IMR-90 (cell line): Measurements from ENCODE around the gene ABCG4. TPM values are rescaled to one million over a fixed set of nuclear protein-coding genes. Genes with fewer than 3 reads are reported as not detected.

Experiments
- ATAC-seq: fragments of 200-7000 bp; cut with Tn5 transposase; 2 replicates; pipeline ENCODE4 v1.9.1; 2020; ENCODE audit warnings: low read depth, mild to moderate bottlenecking, moderate library complexity
- BruUV-seq: library from RNA; stranded (reverse); fragments of 400-500 nt; replicated peaks from 2 replicates; lab custom pipeline; 2021; lab: Mats Ljungman, UMichigan
- CTCF ChIA-PET: fragments of 300-600 bp; formaldehyde crosslinking; extraction: SDS; loops from one replicate; lab custom pipeline; 2021; ENCODE audit warnings: antibody characterized with exemption; lab: Yijun Ruan, JAX
- POLR2A ChIA-PET: fragments of 300-600 bp; sonication (Branson Sonifier 250); formaldehyde crosslinking; loops from one replicate; lab custom pipeline; 2022; ENCODE audit warnings: antibody characterized with exemption; ENCODE audit not compliant: unreplicated experiment; lab: Charles Lee
- DNase-seq: peaks from one replicate; pipeline ENCODE4 v3.0.0; 2013
- H2AFZ ChIP-seq: replicated peaks from 2 replicates; pipeline ENCODE3; 2013; ENCODE audit warnings: low read length, mild to moderate bottlenecking; ENCODE audit not compliant: poor library complexity
- H2AK5ac ChIP-seq: 2 replicates; pipeline ENCODE4 v1.6.1; 2013; ENCODE audit warnings: low read depth, low read length, inconsistent platforms
- H2AK9ac ChIP-seq: replicated peaks from 2 replicates; pipeline ENCODE3; 2013; ENCODE audit warnings: mild to moderate bottlenecking, low read depth, low read length, moderate library complexity; ENCODE audit not compliant: poor library complexity
- H2BK120ac ChIP-seq: 2 replicates; pipeline ENCODE4 v1.6.1; 2013; ENCODE audit warnings: low read depth, low read length, inconsistent platforms
- H2BK15ac ChIP-seq: 3 replicates; pipeline ENCODE4 v1.6.1; 2013; ENCODE audit warnings: low read depth, low read length, inconsistent platforms
- H2BK20ac ChIP-seq: 2 replicates; pipeline ENCODE4 v1.6.1; 2013; ENCODE audit warnings: low read depth, mild to moderate bottlenecking, inconsistent platforms, low read length, moderate library complexity
- H2BK5ac ChIP-seq: 2 replicates; pipeline ENCODE4 v1.6.1; 2013; ENCODE audit warnings: mild to moderate bottlenecking, low read depth, low read length, inconsistent platforms; ENCODE audit not compliant: poor library complexity, severe bottlenecking
- H3K14ac ChIP-seq: replicated peaks from 2 replicates; pipeline ENCODE4 v1.6.1; 2013; ENCODE audit warnings: low read depth, low read length, inconsistent platforms
- H3K18ac ChIP-seq: 2 replicates; pipeline ENCODE4 v1.6.1; 2013; ENCODE audit warnings: low read depth, low read length, control low read depth
- H3K23ac ChIP-seq: 2 replicates; pipeline ENCODE4 v1.6.1; 2013; ENCODE audit warnings: low read depth, low read length, inconsistent platforms
- H3K27ac ChIP-seq: 2 replicates; pipeline ENCODE4 v1.5.1; 2013; ENCODE audit warnings: mild to moderate bottlenecking, control low read depth, low read length; ENCODE audit not compliant: insufficient read depth
- H3K27me3 ChIP-seq: 2 replicates; pipeline ENCODE4 v1.6.1; 2013; ENCODE audit warnings: low read length; ENCODE audit not compliant: control insufficient read depth, insufficient read depth
- H3K36me3 ChIP-seq: 2 replicates; pipeline ENCODE4 v1.6.1; 2013; ENCODE audit warnings: low read length, mixed read lengths; ENCODE audit not compliant: control insufficient read depth, insufficient read depth
- H3K4ac ChIP-seq: 2 replicates; pipeline ENCODE4 v1.6.1; 2013; ENCODE audit warnings: low read depth, low read length, inconsistent platforms
- H3K4me1 ChIP-seq: 2 replicates; pipeline ENCODE4 v1.6.1; 2013; ENCODE audit warnings: low read length, mixed read lengths; ENCODE audit not compliant: control insufficient read depth, insufficient read depth
- H3K4me2 ChIP-seq: 2 replicates; pipeline ENCODE4 v1.6.1; 2013; ENCODE audit warnings: low read depth, mild to moderate bottlenecking, control low read depth, low read length, moderate library complexity
- H3K4me3 ChIP-seq: 2 replicates; pipeline ENCODE4 v1.5.1; 2013; ENCODE audit warnings: low read depth, mild to moderate bottlenecking, control low read depth, low read length, moderate library complexity; ENCODE audit not compliant: insufficient read depth
- H3K56ac ChIP-seq: 2 replicates; pipeline ENCODE4 v1.6.1; 2013; ENCODE audit warnings: low read length, inconsistent platforms; ENCODE audit not compliant: insufficient read depth; ENCODE audit errors: extremely low read depth
- H3K79me1 ChIP-seq, 2 experiments: 2 replicates each; pipeline ENCODE4 v1.6.1; 2013; ENCODE audit warnings: low read length in 2 of 2, inconsistent platforms in 1 of 2, low read depth in 1 of 2
- H3K9ac ChIP-seq: 2 replicates; pipeline ENCODE4 v1.6.1; 2013; ENCODE audit warnings: low read depth, low read length, control low read depth
- H3K9me1 ChIP-seq: 2 replicates; pipeline ENCODE4 v1.6.1; 2013; ENCODE audit warnings: low read length, inconsistent platforms; ENCODE audit not compliant: insufficient read depth
- H3K9me3 ChIP-seq: 2 replicates; pipeline ENCODE4 v1.6.1; 2013; ENCODE audit warnings: low read length; ENCODE audit not compliant: control insufficient read depth, insufficient read depth
- H4K20me1 ChIP-seq: 2 replicates; pipeline ENCODE4 v1.6.1; 2013; ENCODE audit warnings: low read length, inconsistent platforms; ENCODE audit not compliant: insufficient read depth
- H4K5ac ChIP-seq: 2 replicates; pipeline ENCODE4 v1.6.1; 2013; ENCODE audit warnings: mild to moderate bottlenecking, low read depth, low read length, control low read depth
- H4K8ac ChIP-seq, 2 experiments: 2 replicates each; pipeline ENCODE4 v1.6.1; 2013; ENCODE audit warnings: low read depth in 2 of 2, low read length in 2 of 2, control low read depth in 1 of 2, inconsistent platforms in 1 of 2
- H4K91ac ChIP-seq: 2 replicates; pipeline ENCODE4 v1.6.1; 2013; ENCODE audit warnings: low read depth, low read length, inconsistent platforms; ENCODE audit not compliant: insufficient read depth
- CTCF ChIP-seq: conservative IDR thresholded peaks from 2 replicates; pipeline ENCODE4 v1.5.1; 2012; ENCODE audit warnings: mild to moderate bottlenecking, low read depth, low read length, improper control_type of control experiment
- MXI1 ChIP-seq: IDR thresholded peaks from 2 replicates; pipeline ENCODE4 v1.6.1; 2012; ENCODE audit warnings: low read depth, mild to moderate bottlenecking, low read length, moderate library complexity, borderline replicate concordance
- WGBS, 2 experiments: methylation state at CpG; one replicate each; pipeline versions ENCODE4 v1.1.5 to v1.1.7; 2013; ENCODE audit warnings: missing lambda C conversion rate in 2 of 2; ENCODE audit not compliant: insufficient read length in 1 of 2; ENCODE audit errors: extremely low coverage in 2 of 2; 5-methylcytosine and 5-hydroxymethylcytosine counted together
- dilution Hi-C: fragments of 300-500 bp; cut with HindIII; formaldehyde crosslinking; loops from one replicate; pipeline ENCODE4 v1.14.3; 2018; ENCODE audit warnings: low sequenced_read_pairs; ENCODE audit not compliant: unreplicated experiment
- in situ Hi-C: fragments of 300-500 bp; cut with MboI; formaldehyde crosslinking; loops from 3 replicates; pipeline ENCODE4 v1.14.3; 2019; ENCODE audit warnings: low sequenced_read_pairs, inconsistent platforms, mixed read lengths
- intact Hi-C: fragments of 100-400 bp; cut with micrococcal nuclease; formaldehyde crosslinking; loops from 2 replicates; pipeline ENCODE4 v1.10.0; 2022
- polyA plus RNA-seq, 3 experiments: library from polyadenylated mRNA; depleted of rRNA; stranded (reverse); fragments of >200 nt; gene quantifications; 2 replicates each; pipeline ENCODE4 v1.2.3, GENCODE V29; 2012; ENCODE audit warnings: low replicate concordance in 1 of 3
- total RNA-seq: library from RNA; depleted of rRNA; stranded (reverse); fragments of >200 nt; gene quantifications from 2 replicates; pipeline ENCODE4 v1.2.3, GENCODE V29; 2012

ABCG4 gene
- total and polyA plus RNA-seq, 2 of the 4 experiments (the other 2 are of a cell fraction) = under 0.01 to 0.26 TPM

- H3K9ac ChIP-seq = no peak overlapping the region
- no peak overlapping the region for H3K4ac ChIP-seq
- intact Hi-C loops = no loop called here
- no peaks in the 10 kb centered on the region for H3K4me1 ChIP-seq
- H2AFZ ChIP-seq = no peak overlapping the region
- no peak overlapping the region for H3K23ac ChIP-seq
- H3K56ac ChIP-seq = no peak overlapping the region
- H3K27ac ChIP-seq = no peak overlapping the region
- no TSS peak for BruUV-seq
- H2BK15ac ChIP-seq = no peak overlapping the region
- no peaks in the 10 kb centered on the region for H3K9me3 ChIP-seq
- in situ Hi-C loops = no loop called here
- H2AK5ac ChIP-seq = no peak overlapping the region
- no peak overlapping the region for H3K14ac ChIP-seq
- no peaks in the 10 kb centered on the region for H3K36me3 ChIP-seq
- no peak overlapping the region for H3K18ac ChIP-seq
- H2AK9ac ChIP-seq = no peak overlapping the region
- ChIA-PET POLR2A (no interaction called here), CTCF (interaction anchor here (1.0 to 1.2 kb wide), 2 partner anchors 11 to 22 kb away, joined by 3 read pairs; no protein-coding TSS in a partner anchor)
- no peak overlapping the region for H4K8ac ChIP-seq
- peak; percentile 37; the same call in 1 of the 2 replicates for ATAC-seq
- no peaks in the 10 kb centered on the region for H3K79me1 ChIP-seq
- no peak overlapping the region for H4K91ac ChIP-seq
- no peaks in the 10 kb centered on the region for H4K20me1 ChIP-seq
- H2BK20ac ChIP-seq = no peak overlapping the region
- H3K4me2 ChIP-seq = no peak overlapping the region
- no peak overlapping the region for H3K4me3 ChIP-seq
- no peak overlapping the region for H4K5ac ChIP-seq
- H2BK5ac ChIP-seq = no peak overlapping the region
- WGBS, 2 experiments = 55% methylated on average over 3 of the region's 8 CpGs; no CpG with 5 or more reads in 1 of the 2 experiments
- no peaks in the 10 kb centered on the region for H3K9me1 ChIP-seq
- TF ChIP-seq MXI1 (no peak), CTCF (0 out of 2 replicates have a peak, but pooled peaks have one; percentile 3)
- peaks cover 40% of the 10 kb centered on the region for H3K27me3 ChIP-seq
- dilution Hi-C loops = no loop called here
- DNase-seq = no peak
- no peak overlapping the region for H2BK120ac ChIP-seq
These were observed 7.1 kb downstream of the ABCG4 start for GRCh38 chr11:119155733-119156492.
